T-helper 17 cell (primary cell): Measurements from ENCODE around the gene C22orf39. TPM values are rescaled to one million over a fixed set of nuclear protein-coding genes. Genes with fewer than 3 reads are reported as not detected.

ENCODE experiments used
- ATAC-seq: fragments of 150-1000 bp; cut with Tn5 transposase; 2 replicates; pipeline ENCODE4 v1.10.0; 2021; ENCODE audit warnings: mild to moderate bottlenecking, moderate library complexity
- DNase-seq, 3 donors: peaks; one replicate each; pipeline versions ENCODE4 v3.0.0 to v3.0.0-alpha.2; 2020 to 2021
- H3K9me3 ChIP-seq: one replicate; pipeline ENCODE4 v1.7.0; 2013; ENCODE audit warnings: low read length, mild to moderate bottlenecking; ENCODE audit not compliant: control insufficient read depth, poor library complexity, severe bottlenecking
- H3K27ac Mint-ChIP-seq: one replicate; pipeline ENCODE4 v1.8.0; 2022; ENCODE audit warnings: mild to moderate bottlenecking, moderate library complexity, mixed read lengths
- H3K27me3 Mint-ChIP-seq: one replicate; pipeline ENCODE4 v1.8.0; 2022; ENCODE audit warnings: mixed read lengths
- H3K36me3 Mint-ChIP-seq: one replicate; pipeline ENCODE4 v1.8.0; 2022; ENCODE audit warnings: low read depth, mixed read lengths
- H3K4me1 Mint-ChIP-seq: one replicate; pipeline ENCODE4 v1.8.0; 2022; ENCODE audit warnings: mild to moderate bottlenecking, mixed read lengths
- H3K4me3 Mint-ChIP-seq: one replicate; pipeline ENCODE4 v1.8.0; 2022; ENCODE audit warnings: mild to moderate bottlenecking, moderate library complexity, mixed read lengths
- total RNA-seq, 4 donors: library from RNA in 2 of 4; stranded (reverse) in 2 of 4; gene quantifications; one replicate each; pipeline ENCODE4 v1.2.3 and lab custom pipeline; 2022 to 2026

Gene C22orf39
- total RNA-seq, 2 donors from 2014 or later = 31.6 to 32.7 TPM

DNA sequence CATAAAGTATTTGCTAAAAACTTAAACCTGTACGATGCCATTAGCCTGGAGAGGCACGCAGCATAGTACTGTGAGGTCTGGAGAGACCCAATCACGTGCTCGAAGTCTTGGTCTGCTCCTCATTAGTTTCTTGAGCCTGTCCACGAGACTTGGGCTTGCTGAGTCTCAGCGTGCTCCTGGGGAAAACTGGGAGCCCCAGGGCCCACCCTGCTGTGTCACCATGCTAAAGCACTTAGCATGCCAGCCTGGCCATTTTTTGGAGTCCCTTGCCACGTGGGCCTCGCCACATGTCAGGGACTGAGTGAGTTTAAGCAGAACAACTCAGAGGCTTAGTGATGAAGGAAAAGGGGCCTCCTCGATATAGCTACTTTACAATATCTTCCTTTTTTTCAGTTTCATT is 34.8 kb upstream of the C22orf39 start:
- no peak for DNase-seq
- no peaks in the 10 kb centered on the region for H3K36me3 Mint-ChIP-seq

GRCh38 chr22:19480789-19481188 is 33.3 kb upstream of the C22orf39 start:
- H3K4me1 Mint-ChIP-seq = peaks cover 28% of the 10 kb centered on the region
- DNase-seq = no peak
- no peaks in the 10 kb centered on the region for H3K27me3 Mint-ChIP-seq
- H3K27ac Mint-ChIP-seq = no peak overlapping the region
- no peaks in the 10 kb centered on the region for H3K9me3 ChIP-seq
- ATAC-seq = no peak
- H3K36me3 Mint-ChIP-seq = no peaks in the 10 kb centered on the region
- H3K4me3 Mint-ChIP-seq = peak overlapping the region; percentile 98

More for the DNA sequence above, 34.8 kb upstream of the C22orf39 start:
- no peak for ATAC-seq
- no peaks in the 10 kb centered on the region for H3K27me3 Mint-ChIP-seq
- no peak overlapping the region for H3K27ac Mint-ChIP-seq
- peaks cover 20% of the 10 kb centered on the region for H3K4me1 Mint-ChIP-seq
- no peak overlapping the region for H3K4me3 Mint-ChIP-seq
- no peaks in the 10 kb centered on the region for H3K9me3 ChIP-seq

- peak overlapping the region; percentile 98 for H3K4me3 Mint-ChIP-seq
- no peaks in the 10 kb centered on the region for H3K36me3 Mint-ChIP-seq
- H3K27ac Mint-ChIP-seq = peak overlapping the region; percentile 98
- H3K4me1 Mint-ChIP-seq = peaks cover 32% of the 10 kb centered on the region
- DNase-seq (no peak), ATAC-seq (no peak)
- no peaks in the 10 kb centered on the region for H3K27me3 Mint-ChIP-seq
- H3K9me3 ChIP-seq = no peaks in the 10 kb centered on the region
Observed at GRCh38 chr22:19480173-19480568, 32.7 kb upstream of the C22orf39 start.

DNA sequence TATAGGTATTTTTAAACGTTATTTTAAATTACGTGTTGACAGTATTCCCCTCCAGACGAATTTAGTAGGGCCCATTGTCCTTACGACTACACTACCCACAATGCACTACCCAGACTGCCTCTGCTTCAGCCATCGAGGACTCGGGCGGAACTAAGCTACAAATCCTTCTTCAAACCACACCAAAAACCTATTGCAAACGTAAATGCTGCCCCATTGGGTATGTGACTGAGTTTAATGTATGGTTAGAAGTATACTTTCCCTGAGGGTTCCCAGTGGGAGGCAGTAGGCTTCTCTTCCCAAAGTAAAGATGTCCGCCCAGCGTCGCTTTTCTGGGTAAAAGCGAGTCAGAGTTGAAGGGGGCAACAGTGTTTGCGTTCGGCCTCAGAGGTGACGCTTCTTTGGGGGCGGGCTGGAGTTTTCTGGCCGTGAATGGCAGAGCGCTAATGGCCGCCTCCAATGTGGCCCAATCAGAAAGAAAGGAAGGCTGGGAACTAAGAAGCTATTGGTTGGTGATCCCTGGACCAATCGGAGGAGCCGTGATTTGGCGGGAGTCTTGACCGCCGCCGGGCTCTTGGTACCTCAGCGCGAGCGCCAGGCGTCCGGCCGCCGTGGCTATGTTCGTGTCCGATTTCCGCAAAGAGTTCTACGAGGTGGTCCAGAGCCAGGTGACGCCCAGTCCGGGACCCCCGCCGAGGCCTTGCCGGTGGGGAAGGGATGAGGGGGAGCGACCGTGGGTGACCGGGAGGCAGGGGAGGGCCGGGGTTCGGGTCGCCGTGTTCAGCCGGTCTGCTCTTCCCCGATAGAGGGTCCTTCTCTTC is 32.1 kb upstream of the C22orf39 start, which contains the start of gene CDC45:
TSS of gene CDC45 (plus strand) at position 566 of the 818 bp plus-strand sequence. CDS start at position 615, 49 bp downstream.
- H3K9me3 ChIP-seq = no peaks in the 10 kb centered on the region
- DNase-seq = peak; percentile 81 to 88 (median 84)
- Mint-ChIP-seq H3K4me1 (peaks cover 32% of the 10 kb centered on the region), H3K4me3 (peak within 1 kb of the TSS; percentile 98), H3K36me3 (no peaks in the 10 kb centered on the region), H3K27ac (peak within 1 kb of the TSS; percentile 98), H3K27me3 (no peaks in the 10 kb centered on the region)
- ATAC-seq = peak; percentile 91

DNA sequence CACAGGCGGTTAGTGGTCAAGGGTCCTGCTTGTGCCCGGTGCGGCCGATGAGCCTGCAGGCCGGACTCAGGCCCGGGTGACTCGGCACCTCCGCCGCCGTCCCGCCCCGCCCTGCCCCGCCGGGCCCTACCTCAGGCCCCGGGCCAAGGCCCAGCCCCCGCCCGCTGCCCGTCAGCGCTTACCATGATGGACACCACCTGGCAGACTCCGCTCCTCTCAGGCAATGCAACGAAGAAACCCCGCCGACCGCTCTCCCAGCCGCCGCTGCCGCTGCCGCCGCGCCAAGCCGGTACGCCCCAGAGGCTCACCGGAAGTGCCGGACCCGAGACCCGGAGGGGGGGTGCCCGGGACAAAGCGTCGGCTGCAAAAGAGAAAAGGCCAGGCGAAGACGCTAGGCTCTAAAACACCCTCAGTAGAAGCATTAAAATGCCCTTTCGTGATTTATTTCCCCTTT is 31.4 kb upstream of the C22orf39 start, which contains the start of gene UFD1:
TSS of gene UFD1 (minus strand) at position 293 of the 454 bp plus-strand sequence. CDS start at position 185, 108 bp downstream.
- no peaks in the 10 kb centered on the region for H3K27me3 Mint-ChIP-seq
- no peaks in the 10 kb centered on the region for H3K36me3 Mint-ChIP-seq
- H3K4me3 Mint-ChIP-seq = peak within 1 kb of the TSS; percentile 98
- peak within 1 kb of the TSS; percentile 98 for H3K27ac Mint-ChIP-seq
- ATAC-seq (peak; percentile 64), DNase-seq (peak; percentile 74)
- H3K4me1 Mint-ChIP-seq = peaks cover 32% of the 10 kb centered on the region
- no peaks in the 10 kb centered on the region for H3K9me3 ChIP-seq

GRCh38 chr22:19478045-19478900 is 30.8 kb upstream of the C22orf39 start:
- H3K9me3 ChIP-seq = no peaks in the 10 kb centered on the region
- H3K36me3 Mint-ChIP-seq = no peaks in the 10 kb centered on the region
- H3K4me3 Mint-ChIP-seq = peak overlapping the region; percentile 98

DNA sequence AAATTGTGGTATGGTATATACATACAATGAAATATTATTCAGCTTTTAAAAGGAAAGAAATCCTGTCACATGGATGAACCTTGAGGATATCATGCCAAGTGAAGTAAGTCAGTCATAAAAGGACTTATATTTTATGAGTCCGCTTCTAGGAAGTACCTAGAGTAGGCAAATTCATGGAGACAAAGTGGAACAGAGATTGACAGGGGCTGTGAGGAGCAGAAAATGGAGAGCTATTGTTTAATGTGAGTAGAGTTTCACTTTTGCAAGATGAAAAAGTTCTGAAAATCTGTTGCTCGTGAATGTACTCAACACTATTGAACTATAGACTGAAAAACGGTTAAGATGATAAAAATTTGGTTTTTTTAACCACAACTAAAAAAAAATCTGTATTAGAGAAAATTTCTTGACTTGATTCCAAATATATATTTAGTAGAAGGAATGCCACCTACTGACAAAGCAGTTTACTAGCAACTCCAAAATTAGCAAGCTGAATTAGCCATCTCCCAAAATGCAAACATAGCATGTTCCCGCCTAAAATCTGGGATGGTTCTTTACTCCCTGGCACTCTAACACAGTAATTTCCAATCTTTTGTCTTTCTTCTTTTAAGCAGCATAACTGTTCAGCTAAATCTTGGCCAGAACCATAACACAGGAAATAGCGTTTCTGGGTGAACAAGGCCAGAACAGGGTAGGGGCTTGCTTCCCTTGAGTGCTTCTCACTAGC is 30.0 kb upstream of the C22orf39 start:
- Mint-ChIP-seq H3K27me3 (no peaks in the 10 kb centered on the region), H3K27ac (peak overlapping the region; percentile 98), H3K36me3 (no peaks in the 10 kb centered on the region), H3K4me3 (peak overlapping the region; percentile 98), H3K4me1 (peaks cover 34% of the 10 kb centered on the region)
- DNase-seq = no peak
- no peak for ATAC-seq
- H3K9me3 ChIP-seq = no peaks in the 10 kb centered on the region

More at GRCh38 chr22:19478045-19478900, 30.8 kb upstream of the C22orf39 start:
- DNase-seq (peak in 1 of 3 donors; percentile 12), ATAC-seq (no peak)
- no peaks in the 10 kb centered on the region for H3K27me3 Mint-ChIP-seq
- H3K27ac Mint-ChIP-seq = peak overlapping the region; percentile 98
- H3K4me1 Mint-ChIP-seq = peaks cover 34% of the 10 kb centered on the region

- DNase-seq (no peak), ATAC-seq (no peak)
- no peaks in the 10 kb centered on the region for H3K27me3 Mint-ChIP-seq
- H3K4me3 Mint-ChIP-seq = no peak overlapping the region
- H3K9me3 ChIP-seq = no peaks in the 10 kb centered on the region
- no peaks in the 10 kb centered on the region for H3K36me3 Mint-ChIP-seq
- H3K27ac Mint-ChIP-seq = no peak overlapping the region
- peaks cover 34% of the 10 kb centered on the region for H3K4me1 Mint-ChIP-seq
Observed at GRCh38 chr22:19476023-19476422, 28.5 kb upstream of the C22orf39 start.

- H3K9me3 ChIP-seq = no peaks in the 10 kb centered on the region
Observed at GRCh38 chr22:19473578-19473977, 26.1 kb upstream of the C22orf39 start.

GRCh38 chr22:19472233-19472632 is 24.7 kb upstream of the C22orf39 start:
- no peak overlapping the region for H3K4me3 Mint-ChIP-seq
- no peak for DNase-seq
- H3K9me3 ChIP-seq = no peaks in the 10 kb centered on the region
- H3K4me1 Mint-ChIP-seq = peaks cover 18% of the 10 kb centered on the region
- no peaks in the 10 kb centered on the region for H3K27me3 Mint-ChIP-seq
- no peak for ATAC-seq
- H3K27ac Mint-ChIP-seq = no peak overlapping the region
- H3K36me3 Mint-ChIP-seq = peaks cover 4% of the 10 kb centered on the region

More at GRCh38 chr22:19473578-19473977, 26.1 kb upstream of the C22orf39 start:
- Mint-ChIP-seq H3K4me1 (peaks cover 30% of the 10 kb centered on the region), H3K4me3 (no peak overlapping the region), H3K36me3 (peaks cover 4% of the 10 kb centered on the region), H3K27me3 (no peaks in the 10 kb centered on the region), H3K27ac (no peak overlapping the region)
- ATAC-seq (no peak), DNase-seq (no peak)

DNA sequence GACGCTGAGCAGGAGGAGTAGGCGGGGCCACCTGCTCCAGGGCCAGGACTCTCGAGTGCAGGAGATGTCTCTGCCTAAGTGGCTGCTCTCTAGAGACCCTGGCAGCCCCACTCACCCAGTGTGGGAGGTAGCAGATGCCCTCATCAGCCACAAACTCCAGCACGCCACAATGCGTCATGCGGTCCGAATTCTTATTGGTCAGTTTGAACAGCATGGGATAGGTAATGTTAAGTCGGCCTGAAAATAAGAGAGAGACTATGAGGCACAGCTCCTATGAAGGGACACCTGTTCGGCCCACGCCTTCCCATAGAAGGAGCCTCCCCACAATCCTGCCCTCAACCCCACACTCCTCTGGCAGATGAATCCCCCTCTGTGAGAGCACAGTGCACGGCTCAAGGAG is 24.1 kb upstream of the C22orf39 start:
- Mint-ChIP-seq H3K36me3 (peaks cover 4% of the 10 kb centered on the region), H3K27ac (no peak overlapping the region), H3K27me3 (no peaks in the 10 kb centered on the region), H3K4me1 (peaks cover 16% of the 10 kb centered on the region), H3K4me3 (no peak overlapping the region)
- H3K9me3 ChIP-seq = no peaks in the 10 kb centered on the region
- DNase-seq (no peak), ATAC-seq (no peak)

- peaks cover 6% of the 10 kb centered on the region for H3K36me3 Mint-ChIP-seq
- peaks cover 7% of the 10 kb centered on the region for H3K4me1 Mint-ChIP-seq
- no peak for ATAC-seq
Observed at GRCh38 chr22:19470010-19470409, 22.5 kb upstream of the C22orf39 start.

More at GRCh38 chr22:19470010-19470409, 22.5 kb upstream of the C22orf39 start:
- Mint-ChIP-seq H3K27me3 (no peaks in the 10 kb centered on the region), H3K27ac (no peak overlapping the region), H3K4me3 (no peak overlapping the region)
- DNase-seq = no peak
- H3K9me3 ChIP-seq = no peaks in the 10 kb centered on the region
